Peyer's patch (tissue), 4 donors: ENCODE results near the gene RREB1.

Experiments used
- CTCF ChIP-seq, 6 experiments: fragments of 450-650 bp in 4 of 6; fragments of 200-600 bp in 2 of 6; sonication (generic) in 1 of 6; IDR thresholded peaks; one replicate each; pipeline ENCODE4 v1.5.1; 2017 to 2019; ENCODE audit warnings: antibody characterized with exemption in 6 of 6, mild to moderate bottlenecking in 3 of 6, moderate library complexity in 1 of 6
- POLR2A ChIP-seq, 2 donors: fragments of 450-650 bp; IDR thresholded peaks; one replicate each; pipeline ENCODE4 v1.5.1; 2017; ENCODE audit warnings: antibody characterized with exemption in 2 of 2, mild to moderate bottlenecking in 2 of 2, moderate library complexity in 2 of 2

GRCh38 chr6:7268816-7269555, 161.2 kb downstream of the RREB1 start:
- TF ChIP-seq POLR2A (IDR thresholded peaks at IDR 0.05), result no peak
- TF ChIP-seq CTCF (IDR thresholded peaks at IDR 0.05), result no peak
